Upper lobe of right lung (tissue), 1 donor: Measurements from ENCODE around the gene RBP7. TPM values are rescaled to one million over a fixed set of nuclear protein-coding genes. Genes with fewer than 3 reads are reported as not detected.
A peak's percentile ranks its signal among the peaks of the same experiment; 100 is the strongest.

Experiments
- ATAC-seq: fragments of 200-7000 bp; cut with Tn5 transposase; one replicate; pipeline ENCODE4 v1.9.1; 2020; ENCODE audit warnings: mild to moderate bottlenecking, moderate library complexity
- DNase-seq: peaks from one replicate; pipeline ENCODE4 v3.0.0-alpha.2; 2020
- H3K27ac ChIP-seq: fragments of 200-600 bp; one replicate; pipeline ENCODE4 v1.8.0; 2022
- H3K27me3 ChIP-seq: fragments of 200-600 bp; one replicate; pipeline ENCODE4 v1.8.0; 2022; ENCODE audit warnings: mild to moderate bottlenecking
- H3K36me3 ChIP-seq: fragments of 200-600 bp; one replicate; pipeline ENCODE4 v1.8.0; 2022
- H3K4me1 ChIP-seq: fragments of 200-600 bp; one replicate; pipeline ENCODE4 v1.8.0; 2022
- H3K4me3 ChIP-seq: fragments of 200-600 bp; one replicate; pipeline ENCODE4 v1.8.0; 2022; ENCODE audit warnings: mild to moderate bottlenecking
- H3K9me3 ChIP-seq: fragments of 200-600 bp; one replicate; pipeline ENCODE4 v1.8.0; 2022
- intact Hi-C: fragments of 100-400 bp; cut with DNase I; formaldehyde crosslinking; loops from one replicate; pipeline ENCODE4 v1.11.0; 2022
- total RNA-seq: library from RNA; stranded (reverse); fragmentation: NEBNext Ultra II Directional; extraction: Animal tissue kit (Norgen Biotek cat#: 25700); gene quantifications from one replicate; pipeline ENCODE4 v1.2.1, GENCODE V29; 2021
- TF ChIP-seq, protein P1 (sequence below): fragments of 200-600 bp; IDR thresholded peaks from one replicate; pipeline ENCODE4 v1.8.0; 2022; ENCODE audit warnings: antibody characterized with exemption
- donor health status: DM: no; HTN: yes; CAD: no; lungs with severe emphysema.

The RBP7 gene
- total RNA-seq, 1 donor from 2014 or later, result 8.7 TPM

DNA sequence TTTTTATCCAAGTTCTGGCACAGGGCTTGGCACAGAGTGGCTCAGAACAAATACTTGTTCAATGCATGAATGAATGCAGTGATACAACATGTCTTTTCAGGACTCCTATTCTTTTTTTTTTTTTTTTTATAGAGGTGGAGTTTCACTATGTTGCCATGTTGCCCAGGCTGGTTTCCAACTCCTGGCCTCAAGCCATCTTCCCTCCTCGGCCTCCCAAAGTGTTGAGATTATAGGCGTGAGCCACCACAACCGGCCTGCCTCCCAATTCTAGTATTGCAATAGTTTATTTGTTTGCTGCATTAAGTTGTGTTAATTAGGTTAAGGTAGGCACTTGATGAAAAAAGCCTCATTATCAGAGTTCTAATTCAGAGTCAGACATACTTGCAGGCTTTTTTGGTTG, 53.6 kb downstream of the RBP7 start:
- Histone ChIP-seq H3K27me3 (no peaks in the 10 kb centered on the region), H3K36me3 (peaks cover 9% of the 10 kb centered on the region), H3K27ac (no peak overlapping the region), H3K9me3 (no peaks in the 10 kb centered on the region), H3K4me1 (peaks cover 17% of the 10 kb centered on the region), H3K4me3 (no peak overlapping the region)
- ATAC-seq (no peak), DNase-seq (no peak)
- TF ChIP-seq, protein P1, sequence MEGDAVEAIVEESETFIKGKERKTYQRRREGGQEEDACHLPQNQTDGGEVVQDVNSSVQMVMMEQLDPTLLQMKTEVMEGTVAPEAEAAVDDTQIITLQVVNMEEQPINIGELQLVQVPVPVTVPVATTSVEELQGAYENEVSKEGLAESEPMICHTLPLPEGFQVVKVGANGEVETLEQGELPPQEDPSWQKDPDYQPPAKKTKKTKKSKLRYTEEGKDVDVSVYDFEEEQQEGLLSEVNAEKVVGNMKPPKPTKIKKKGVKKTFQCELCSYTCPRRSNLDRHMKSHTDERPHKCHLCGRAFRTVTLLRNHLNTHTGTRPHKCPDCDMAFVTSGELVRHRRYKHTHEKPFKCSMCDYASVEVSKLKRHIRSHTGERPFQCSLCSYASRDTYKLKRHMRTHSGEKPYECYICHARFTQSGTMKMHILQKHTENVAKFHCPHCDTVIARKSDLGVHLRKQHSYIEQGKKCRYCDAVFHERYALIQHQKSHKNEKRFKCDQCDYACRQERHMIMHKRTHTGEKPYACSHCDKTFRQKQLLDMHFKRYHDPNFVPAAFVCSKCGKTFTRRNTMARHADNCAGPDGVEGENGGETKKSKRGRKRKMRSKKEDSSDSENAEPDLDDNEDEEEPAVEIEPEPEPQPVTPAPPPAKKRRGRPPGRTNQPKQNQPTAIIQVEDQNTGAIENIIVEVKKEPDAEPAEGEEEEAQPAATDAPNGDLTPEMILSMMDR, result no peak
- intact Hi-C loops, result no loop called here

DNA sequence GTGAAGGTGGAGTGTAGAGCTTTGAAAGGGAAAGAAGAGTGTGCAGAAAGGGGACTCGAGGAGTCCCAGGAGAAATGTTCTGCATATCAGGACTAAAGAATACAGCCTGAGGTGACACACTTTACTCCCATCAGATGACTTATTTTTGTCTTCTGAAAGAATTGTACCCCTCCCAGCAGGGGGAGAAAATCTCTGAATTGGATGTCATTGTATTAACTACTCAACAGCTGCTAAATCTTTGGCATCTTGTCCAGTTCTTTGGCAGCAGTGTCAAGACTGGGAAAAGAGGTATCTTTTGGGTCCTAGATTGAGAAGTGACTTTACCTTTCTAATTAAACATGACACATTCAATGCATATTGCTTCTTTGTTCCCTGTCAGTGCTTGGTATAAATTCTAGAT, 54.6 kb downstream of the RBP7 start:
- H3K27ac ChIP-seq, result no peak overlapping the region
- TF ChIP-seq, protein P1, result no peak
- intact Hi-C loops, result no loop called here
- H3K9me3 ChIP-seq, result no peaks in the 10 kb centered on the region
- peaks cover 9% of the 10 kb centered on the region for H3K36me3 ChIP-seq
- H3K4me3 ChIP-seq, result no peak overlapping the region
- peaks cover 16% of the 10 kb centered on the region for H3K4me1 ChIP-seq
- ATAC-seq (no peak), DNase-seq (no peak)
- H3K27me3 ChIP-seq, result no peaks in the 10 kb centered on the region

DNA sequence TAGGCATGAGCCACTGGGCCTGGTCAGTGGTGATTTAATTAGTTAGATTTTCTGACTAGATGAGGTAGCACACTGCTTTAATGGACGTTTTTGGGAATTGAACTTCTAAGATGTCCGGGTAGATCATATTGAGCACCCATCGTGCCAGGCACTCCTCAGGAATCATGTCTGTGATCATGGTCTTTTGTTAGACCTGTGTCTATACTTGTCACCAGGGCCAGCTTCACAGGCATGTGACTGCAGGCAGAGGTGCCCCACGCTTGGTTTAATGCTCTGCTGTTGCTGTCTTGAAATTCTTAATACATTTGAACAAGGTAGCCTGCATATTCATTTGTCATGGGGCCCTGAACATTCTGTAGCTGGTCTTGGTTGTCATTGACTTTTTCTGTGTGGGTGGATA, 55.3 kb downstream of the RBP7 start:
- H3K27ac ChIP-seq, result no peak overlapping the region
- peaks cover 10% of the 10 kb centered on the region for H3K4me1 ChIP-seq
- TF ChIP-seq, protein P1, result no peak
- H3K36me3 ChIP-seq, result peaks cover 9% of the 10 kb centered on the region
- intact Hi-C loops, result no loop called here
- H3K9me3 ChIP-seq, result no peaks in the 10 kb centered on the region
- H3K4me3 ChIP-seq, result no peak overlapping the region
- no peaks in the 10 kb centered on the region for H3K27me3 ChIP-seq
- ATAC-seq (no peak), DNase-seq (no peak)

DNA sequence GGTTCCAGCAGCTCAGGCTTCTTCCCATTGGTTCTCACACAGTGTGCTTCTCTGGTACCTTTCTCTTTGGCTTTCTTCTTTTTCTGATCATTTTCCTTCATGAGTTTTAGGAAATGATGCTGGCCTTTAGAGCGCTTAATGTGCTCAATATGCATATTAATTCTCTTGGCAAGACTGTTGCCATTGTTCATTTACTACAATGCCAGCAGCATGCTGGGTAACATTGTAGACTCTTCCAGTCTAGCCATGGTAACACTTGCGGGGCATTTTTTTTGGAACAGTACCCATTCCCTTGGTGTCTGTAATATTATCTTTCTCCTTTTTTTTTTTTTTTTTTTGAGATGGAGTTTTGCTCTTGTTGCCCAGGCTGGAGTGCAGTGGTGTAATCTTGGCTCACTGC, 57.4 kb downstream of the RBP7 start:
- no peak overlapping the region for H3K4me3 ChIP-seq
- no peaks in the 10 kb centered on the region for H3K9me3 ChIP-seq
- peaks cover 5% of the 10 kb centered on the region for H3K36me3 ChIP-seq
- intact Hi-C loops, result no loop called here
- peaks cover 18% of the 10 kb centered on the region for H3K4me1 ChIP-seq
- TF ChIP-seq, protein P1, result no peak
- H3K27ac ChIP-seq, result no peak overlapping the region
- DNase-seq (no peak), ATAC-seq (no peak)
- no peaks in the 10 kb centered on the region for H3K27me3 ChIP-seq

DNA sequence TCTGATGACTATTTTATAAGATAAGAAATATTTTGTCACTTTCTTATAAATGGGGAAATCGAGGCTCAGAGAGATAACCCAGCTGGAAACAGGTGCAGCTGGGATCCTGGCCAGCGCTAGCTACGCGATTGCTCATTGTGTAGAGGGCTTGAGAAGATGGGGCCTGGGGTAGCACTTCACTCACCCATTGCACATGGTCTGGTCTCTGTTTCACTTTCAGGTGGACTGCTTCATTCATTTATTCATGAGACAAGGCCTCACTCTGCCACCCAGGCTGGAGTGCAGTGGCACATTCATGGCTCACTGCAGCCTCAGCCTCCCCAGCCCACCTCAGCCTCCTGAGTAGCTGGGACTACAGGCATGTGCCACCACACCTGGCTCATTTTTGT, 59.6 kb downstream of the RBP7 start:
- intact Hi-C loops, result no loop called here
- H3K9me3 ChIP-seq, result no peaks in the 10 kb centered on the region
- no peak overlapping the region for H3K27ac ChIP-seq
- ATAC-seq (no peak), DNase-seq (no peak)
- TF ChIP-seq, protein P1, result no peak
- no peak overlapping the region for H3K4me3 ChIP-seq
- peaks cover 18% of the 10 kb centered on the region for H3K4me1 ChIP-seq
- no peaks in the 10 kb centered on the region for H3K27me3 ChIP-seq
- no peaks in the 10 kb centered on the region for H3K36me3 ChIP-seq

DNA sequence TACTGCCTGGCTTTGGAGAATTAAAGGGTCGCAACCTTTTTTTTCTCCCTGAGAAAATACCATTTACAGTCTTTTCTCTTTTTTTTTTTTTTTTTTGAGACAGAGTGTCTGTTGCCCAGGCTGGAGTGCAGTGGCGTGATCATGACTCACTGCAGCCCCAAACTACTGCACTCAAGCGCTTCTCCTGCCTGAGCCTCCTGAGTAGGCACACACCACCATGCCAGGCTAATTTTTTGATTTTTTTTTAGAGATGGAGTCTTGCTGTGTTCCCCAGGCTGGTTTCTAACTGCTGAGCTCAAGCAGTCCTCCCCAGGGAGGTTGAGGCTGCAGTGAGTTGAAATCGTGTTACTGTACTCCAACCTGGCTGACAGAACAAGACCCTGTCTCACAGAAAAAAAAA, 60.3 kb downstream of the RBP7 start:
- DNase-seq (no peak), ATAC-seq (peak; percentile 59)
- no peaks in the 10 kb centered on the region for H3K9me3 ChIP-seq
- intact Hi-C loops, result no loop called here
- TF ChIP-seq, protein P1, result no peak
- H3K4me3 ChIP-seq, result no peak overlapping the region
- no peak overlapping the region for H3K27ac ChIP-seq
- H3K4me1 ChIP-seq, result peaks cover 18% of the 10 kb centered on the region
- no peaks in the 10 kb centered on the region for H3K27me3 ChIP-seq
- H3K36me3 ChIP-seq, result no peaks in the 10 kb centered on the region
